Naive thymus-derived CD4-positive, alpha-beta T cell (primary cell): ENCODE data around the gene ETV6. TPM values are rescaled to one million over a fixed set of nuclear protein-coding genes. Genes with fewer than 3 reads are reported as not detected.

Experiments
- ATAC-seq: fragments of 150-1000 bp; cut with Tn5 transposase; 2 replicates; pipeline ENCODE4 v1.10.0; 2021; ENCODE audit warnings: mild to moderate bottlenecking, moderate library complexity
- CTCF ChIA-PET: fragments of 350-600 bp; sonication (Branson Sonifier 250); formaldehyde crosslinking; loops from one replicate; lab custom pipeline; 2021; ENCODE audit warnings: antibody characterized with exemption; lab: Charles Lee
- POLR2A ChIA-PET: fragments of 350-600 bp; sonication (Branson Sonifier 250); formaldehyde crosslinking; loops from one replicate; lab custom pipeline; 2021; ENCODE audit warnings: antibody characterized with exemption, inconsistent platforms; lab: Charles Lee
- DNase-seq, 9 donors: peaks; one replicate each; pipeline versions ENCODE4 v3.0.0 to v3.0.0-alpha.2; 2020 to 2022; ENCODE audit warnings: mixed read lengths in 1 of 9
- H3K27ac ChIP-seq: one replicate; pipeline ENCODE4 v1.7.0; 2013; ENCODE audit warnings: mild to moderate bottlenecking, low read depth, low read length, moderate library complexity
- H3K27me3 ChIP-seq, 2 donors: one replicate each; pipeline ENCODE4 v1.7.0; 2013; ENCODE audit warnings: low read length in 2 of 2, mild to moderate bottlenecking in 2 of 2, moderate library complexity in 2 of 2; ENCODE audit not compliant: control insufficient read depth in 2 of 2, insufficient read depth in 2 of 2
- H3K36me3 ChIP-seq, 3 experiments: 1 replicate in 2 of 3; 2 replicates in 1 of 3; pipeline ENCODE4 v1.7.0; 2013; ENCODE audit warnings: low read length in 3 of 3, mild to moderate bottlenecking in 3 of 3, moderate library complexity in 1 of 3; ENCODE audit not compliant: insufficient read depth in 3 of 3, control insufficient read depth in 2 of 3
- H3K4me1 ChIP-seq, 2 donors: one replicate each; pipeline ENCODE4 v1.7.0; 2013; ENCODE audit warnings: low read length in 2 of 2, mild to moderate bottlenecking in 2 of 2, moderate library complexity in 1 of 2; ENCODE audit not compliant: control insufficient read depth in 2 of 2, insufficient read depth in 2 of 2
- H3K4me3 ChIP-seq: 2 replicates; pipeline ENCODE4 v1.7.0; 2013; ENCODE audit warnings: mild to moderate bottlenecking, low read length
- H3K9me3 ChIP-seq, 3 experiments: 1 replicate in 2 of 3; 2 replicates in 1 of 3; pipeline ENCODE4 v1.7.0; 2013; ENCODE audit warnings: low read length in 3 of 3; ENCODE audit not compliant: control insufficient read depth in 2 of 3
- H3K27ac Mint-ChIP-seq, 9 donors: one replicate each; pipeline ENCODE4 v1.8.0; 2020 to 2022; ENCODE audit warnings: mixed read lengths in 9 of 9, mild to moderate bottlenecking in 8 of 9, moderate library complexity in 5 of 9, inconsistent platforms in 2 of 9
- H3K27me3 Mint-ChIP-seq, 5 donors: one replicate each; pipeline ENCODE4 v1.8.0; 2021 to 2022; ENCODE audit warnings: mixed read lengths in 5 of 5, mild to moderate bottlenecking in 1 of 5
- H3K36me3 Mint-ChIP-seq, 5 donors: one replicate each; pipeline ENCODE4 v1.8.0; 2020 to 2022; ENCODE audit warnings: mixed read lengths in 5 of 5, mild to moderate bottlenecking in 3 of 5, inconsistent platforms in 1 of 5
- H3K4me1 Mint-ChIP-seq, 7 donors: one replicate each; pipeline ENCODE4 v1.8.0; 2020 to 2022; ENCODE audit warnings: mixed read lengths in 7 of 7, mild to moderate bottlenecking in 3 of 7, inconsistent platforms in 1 of 7
- H3K4me3 Mint-ChIP-seq, 10 donors: one replicate each; pipeline ENCODE4 v1.8.0; 2020 to 2022; ENCODE audit warnings: mild to moderate bottlenecking in 10 of 10, mixed read lengths in 10 of 10, moderate library complexity in 6 of 10, inconsistent platforms in 2 of 10
- H3K9me3 Mint-ChIP-seq, 11 donors: one replicate each; pipeline ENCODE4 v1.8.0; 2020 to 2022; ENCODE audit warnings: mixed read lengths in 11 of 11, mild to moderate bottlenecking in 4 of 11, inconsistent platforms in 1 of 11, moderate library complexity in 1 of 11
- intact Hi-C, 2 donors: fragments of 100-400 bp; cut with micrococcal nuclease; formaldehyde crosslinking; loops; one replicate each; pipeline ENCODE4 v1.15.1; 2023
- polyA plus RNA-seq, 2 donors: library from polyadenylated mRNA; unstranded; fragments of 300-500 nt; fragmentation: Illumina TruSeq; gene quantifications; one replicate each; pipeline ENCODE4 v1.2.3, GENCODE V29; 2021
- total RNA-seq, 6 experiments: library from RNA in 5 of 6; stranded (reverse) in 5 of 6; gene quantifications; 1 replicate in 5 of 6; 2 replicates in 1 of 6; pipeline ENCODE4 v1.2.3 and lab custom pipeline; 2021 to 2026

Gene ETV6
- total and polyA plus RNA-seq, 7 experiments from 2014 or later = 2.2 to 70.3 (median 25.3) TPM

- ChIA-PET CTCF (no interaction called here), POLR2A (interaction anchor here (0.6 kb wide), 1 partner anchor 424 kb away, joined by 3 read pairs; no protein-coding TSS in a partner anchor)
- Mint-ChIP-seq H3K4me3 (no peak overlapping the region), H3K4me1 (peaks cover 37 to 67% (median 56%) of the 10 kb centered on the region in 7 donors), H3K27ac (peak overlapping the region in 1 of 9 donors; percentile 52), H3K9me3 (no peaks in the 10 kb centered on the region), H3K27me3 (no peaks in the 10 kb centered on the region), H3K36me3 (peaks cover 0 to 50% (median 13%) of the 10 kb centered on the region in 5 donors)
- Histone ChIP-seq H3K27me3 (no peaks in the 10 kb centered on the region), H3K9me3 (no peaks in the 10 kb centered on the region), H3K36me3 (no peaks in the 10 kb centered on the region), H3K4me3 (no peak overlapping the region), H3K27ac (no peak overlapping the region), H3K4me1 (peaks cover 0 to 18% of the 10 kb centered on the region in 2 donors)
- no peak for ATAC-seq
- intact Hi-C loops = no loop called here
- DNase-seq = no peak
These were observed 155.6 kb downstream of the ETV6 start for GRCh38 chr12:11805043-11805442.

- no peak overlapping the region for H3K27ac ChIP-seq
- Mint-ChIP-seq H3K4me1 (peaks cover 37 to 62% (median 55%) of the 10 kb centered on the region in 7 donors), H3K27me3 (no peaks in the 10 kb centered on the region), H3K4me3 (no peak overlapping the region), H3K9me3 (no peaks in the 10 kb centered on the region), H3K27ac (no peak overlapping the region), H3K36me3 (peaks cover 0 to 51% (median 12%) of the 10 kb centered on the region in 5 donors)
- H3K36me3 ChIP-seq = no peaks in the 10 kb centered on the region
- POLR2A ChIA-PET = interaction anchor here (0.7 kb wide), 1 partner anchor 10 kb away, joined by 3 read pairs; no protein-coding TSS in a partner anchor
- no peak overlapping the region for H3K4me3 ChIP-seq
- ATAC-seq = no peak
- H3K4me1 ChIP-seq = peaks cover 0 to 18% of the 10 kb centered on the region in 2 donors
- H3K9me3 ChIP-seq = no peaks in the 10 kb centered on the region
- CTCF ChIA-PET = no interaction called here
- intact Hi-C loops = no loop called here
- H3K27me3 ChIP-seq = no peaks in the 10 kb centered on the region
- DNase-seq = no peak
These were observed 156.2 kb downstream of the ETV6 start for GRCh38 chr12:11805680-11806079.

GRCh38 chr12:11807458-11807857, 158.0 kb downstream of the ETV6 start:
- Histone ChIP-seq H3K4me1 (peaks cover 0 to 14% of the 10 kb centered on the region in 2 donors), H3K36me3 (no peaks in the 10 kb centered on the region), H3K9me3 (no peaks in the 10 kb centered on the region), H3K27ac (no peak overlapping the region), H3K4me3 (no peak overlapping the region), H3K27me3 (no peaks in the 10 kb centered on the region)
- intact Hi-C loops = no loop called here
- ATAC-seq (no peak), DNase-seq (no peak)
- peaks cover 0 to 45% (median 14%) of the 10 kb centered on the region in 5 donors for H3K36me3 Mint-ChIP-seq
- peak overlapping the region in 1 of 9 donors; percentile 22 for H3K27ac Mint-ChIP-seq
- H3K9me3 Mint-ChIP-seq = no peaks in the 10 kb centered on the region
- H3K4me1 Mint-ChIP-seq = peaks cover 42 to 63% (median 56%) of the 10 kb centered on the region in 7 donors
- H3K27me3 Mint-ChIP-seq = no peaks in the 10 kb centered on the region
- ChIA-PET CTCF (interaction anchor here (0.6 kb wide), 1 partner anchor 230 kb away, joined by 3 read pairs; no protein-coding TSS in a partner anchor), POLR2A (interaction anchor here (0.7 kb wide), 1 partner anchor 202 kb away, joined by 3 read pairs; no protein-coding TSS in a partner anchor)
- H3K4me3 Mint-ChIP-seq = no peak overlapping the region

- peaks cover 0 to 20% of the 10 kb centered on the region in 2 donors for H3K4me1 ChIP-seq
- no peak overlapping the region for H3K4me3 ChIP-seq
- no peaks in the 10 kb centered on the region for H3K9me3 ChIP-seq
- ATAC-seq = no peak
- ChIA-PET CTCF (interaction anchor here (0.9 to 1.5 kb wide), 2 partner anchors 35 to 67 kb away, joined by 3 to 5 read pairs; no protein-coding TSS in a partner anchor), POLR2A (interaction anchor here (1.0 kb wide), 1 partner anchor 24 kb away, joined by 3 read pairs; no protein-coding TSS in a partner anchor)
- H3K4me3 Mint-ChIP-seq = no peak overlapping the region
- H3K27me3 ChIP-seq = no peaks in the 10 kb centered on the region
- H3K27me3 Mint-ChIP-seq = no peaks in the 10 kb centered on the region
- H3K36me3 Mint-ChIP-seq = peaks cover 0 to 38% (median 14%) of the 10 kb centered on the region in 5 donors
- no peaks in the 10 kb centered on the region for H3K36me3 ChIP-seq
- DNase-seq = no peak
- H3K4me1 Mint-ChIP-seq = peaks cover 44 to 75% (median 62%) of the 10 kb centered on the region in 7 donors
- H3K27ac Mint-ChIP-seq = peak overlapping the region in 1 of 9 donors; percentile 0
- no peak overlapping the region for H3K27ac ChIP-seq
- intact Hi-C loops = no loop called here
- H3K9me3 Mint-ChIP-seq = no peaks in the 10 kb centered on the region
These were observed 159.5 kb downstream of the ETV6 start for GRCh38 chr12:11808931-11809330.

- ATAC-seq (no peak), DNase-seq (no peak)
- Mint-ChIP-seq H3K36me3 (peaks cover 0 to 32% (median 7%) of the 10 kb centered on the region in 5 donors), H3K27me3 (no peaks in the 10 kb centered on the region), H3K4me3 (no peak overlapping the region), H3K4me1 (peaks cover 43 to 86% (median 64%) of the 10 kb centered on the region in 7 donors), H3K27ac (peak overlapping the region in 1 of 9 donors; percentile 16), H3K9me3 (no peaks in the 10 kb centered on the region)
- intact Hi-C loops = loop anchor here (5.0 to 10.0 kb wide), 4 partner anchors 38 to 222 kb away; no protein-coding TSS in a partner anchor
- ChIA-PET POLR2A (no interaction called here), CTCF (interaction anchor here (1.5 kb wide), 1 partner anchor 37 kb away, joined by 5 read pairs; no protein-coding TSS in a partner anchor)
- Histone ChIP-seq H3K9me3 (no peaks in the 10 kb centered on the region), H3K27ac (no peak overlapping the region), H3K4me3 (no peak overlapping the region), H3K27me3 (no peaks in the 10 kb centered on the region), H3K4me1 (peaks cover 0 to 20% of the 10 kb centered on the region in 2 donors), H3K36me3 (no peaks in the 10 kb centered on the region)
These were observed 160.7 kb downstream of the ETV6 start for GRCh38 chr12:11810206-11810545.

GRCh38 chr12:11811008-11811407, 161.5 kb downstream of the ETV6 start:
- ChIA-PET CTCF (interaction anchor here (0.9 kb wide), 1 partner anchor 36 kb away, joined by 3 read pairs; no protein-coding TSS in a partner anchor), POLR2A (interaction anchor here (0.6 to 1.3 kb wide), 2 partner anchors 12 to 199 kb away, joined by 3 to 4 read pairs; no protein-coding TSS in a partner anchor)
- Mint-ChIP-seq H3K27me3 (no peaks in the 10 kb centered on the region), H3K36me3 (peaks cover 0 to 27% (median 7%) of the 10 kb centered on the region in 5 donors), H3K4me1 (peaks cover 38 to 79% (median 61%) of the 10 kb centered on the region in 7 donors), H3K4me3 (no peak overlapping the region), H3K27ac (peak overlapping the region in 3 of 9 donors; percentile 5 to 63 (median 16)), H3K9me3 (no peaks in the 10 kb centered on the region)
- H3K36me3 ChIP-seq = no peaks in the 10 kb centered on the region
- H3K9me3 ChIP-seq = no peaks in the 10 kb centered on the region
- no peaks in the 10 kb centered on the region for H3K27me3 ChIP-seq
- H3K27ac ChIP-seq = no peak overlapping the region
- peaks cover 0 to 20% of the 10 kb centered on the region in 2 donors for H3K4me1 ChIP-seq
- intact Hi-C loops = loop anchor here (5.0 to 10.0 kb wide), 4 partner anchors 39 to 221 kb away; no protein-coding TSS in a partner anchor
- ATAC-seq (no peak), DNase-seq (no peak)
- H3K4me3 ChIP-seq = no peak overlapping the region
